Adrenal gland (tissue), 5 donors: Measurements from ENCODE around the gene XPNPEP2.

Source experiments
- CTCF ChIP-seq, 6 experiments: fragments of 450-650 bp in 4 of 6; fragments of 200-600 bp in 2 of 6; sonication (generic) in 1 of 6; IDR thresholded peaks; 1 replicate in 5 of 6; 2 replicates in 1 of 6; pipeline versions ENCODE4 v1.5.1 to v1.8.0; 2016 to 2021; ENCODE audit warnings: antibody characterized with exemption in 6 of 6, mild to moderate bottlenecking in 2 of 6, moderate library complexity in 1 of 6
- POLR2A ChIP-seq, 2 donors: fragments of 450-650 bp; IDR thresholded peaks; one replicate each; pipeline ENCODE4 v1.6.1; 2017; ENCODE audit warnings: antibody characterized with exemption in 2 of 2, mild to moderate bottlenecking in 2 of 2, moderate library complexity in 1 of 2
- donor health status: DM: no; HTN: no; CAD: no.

- TF ChIP-seq CTCF (IDR thresholded peaks at IDR 0.05) (no peak), POLR2A (IDR thresholded peaks at IDR 0.05) (peak in 1 of 2 donors; percentile 28)
Measured at GRCh38 chrX:129717892-129718291, 20.9 kb upstream of the XPNPEP2 start.
